HCT116 (cell line): ENCODE results near the gene CASTOR1. TPM values are rescaled to one million over a fixed set of nuclear protein-coding genes. Genes with fewer than 3 reads are reported as not detected.

ENCODE experiments used
- ATAC-seq: fragments of 200-7000 bp; cut with Tn5 transposase; 2 replicates; pipeline ENCODE4 v1.9.1; 2020; ENCODE audit warnings: mild to moderate bottlenecking, moderate library complexity
- BruUV-seq: library from RNA; stranded (reverse); fragments of 400-500 nt; replicated peaks from 2 replicates; lab custom pipeline; 2021; lab: Mats Ljungman, UMichigan
- CTCF ChIA-PET: fragments of 300-600 bp; sonication (Branson Sonifier 250); formaldehyde crosslinking; loops from one replicate; lab custom pipeline; 2021; ENCODE audit warnings: antibody characterized with exemption; lab: Charles Lee
- POLR2A ChIA-PET: fragments of 300-600, 350-600 bp; sonication (Branson Sonifier 250); formaldehyde crosslinking; loops from one replicate; lab custom pipeline; 2021; ENCODE audit warnings: antibody characterized with exemption; lab: Charles Lee
- RAD21 ChIA-PET, 2 experiments: fragments of 300-600 bp; sonication (Branson Sonifier 250); formaldehyde crosslinking; loops; one replicate each; lab custom pipeline; 2023; ENCODE audit warnings: low total read pairs in 2 of 2; ENCODE audit not compliant: uncharacterized antibody in 2 of 2, unreplicated experiment in 2 of 2, low non-redundant PET in 1 of 2; lab: Charles Lee
- DNase-seq: peaks from one replicate; pipeline ENCODE4 v3.0.0-alpha.2; 2010; ENCODE audit warnings: low read depth, low spot score
- H2AFZ ChIP-seq: fragments of 200-600 bp; shearing (Covaris generic), sonication (generic); 2 replicates; pipeline ENCODE4 v1.6.1; 2017; ENCODE audit warnings: low read depth, mixed run types, mixed read lengths, antibody characterized with exemption, low read length; ENCODE audit not compliant: poor library complexity, severe bottlenecking
- H3K27ac ChIP-seq: 2 replicates; pipeline ENCODE4 v1.5.1; 2012; ENCODE audit warnings: low read depth, low read length
- H3K27me3 ChIP-seq: fragments of 200-600 bp; sonication (generic); 2 replicates; pipeline ENCODE4 v1.6.1; 2016; ENCODE audit warnings: mixed run types, low read length, mixed read lengths; ENCODE audit not compliant: insufficient read depth
- H3K36me3 ChIP-seq, 2 experiments: fragments of 200-500 bp in 1 of 2; fragments of 200-600 bp in 1 of 2; sonication (Bioruptor generic) in 1 of 2; sonication (generic) in 1 of 2; 2 replicates each; pipeline versions ENCODE4 v1.5.1 to v1.6.1; 2014 to 2016; ENCODE audit warnings: low read length in 2 of 2, inconsistent platforms in 1 of 2, mixed read lengths in 1 of 2, mixed run types in 1 of 2; ENCODE audit not compliant: insufficient read depth in 2 of 2, control insufficient read depth in 1 of 2
- H3K4me1 ChIP-seq, 2 experiments: fragments of 200-600 bp in 1 of 2; sonication (generic) in 1 of 2; 2 replicates each; pipeline versions ENCODE4 v1.5.1 to v1.6.1; 2012 to 2017; ENCODE audit warnings: low read length in 2 of 2, inconsistent platforms in 1 of 2, mild to moderate bottlenecking in 1 of 2, mixed read lengths in 1 of 2, mixed run types in 1 of 2, moderate library complexity in 1 of 2; ENCODE audit not compliant: insufficient read depth in 2 of 2, control insufficient read depth in 1 of 2
- H3K4me2 ChIP-seq: fragments of 200-600 bp; sonication (generic); 2 replicates; pipeline ENCODE4 v1.6.1; 2017; ENCODE audit warnings: mixed run types, low read length, mixed read lengths
- H3K4me3 ChIP-seq, 2 experiments: fragments of 200-600 bp in 1 of 2; sonication (generic) in 1 of 2; replicated peaks in 1 of 2; 2 replicates each; pipeline ENCODE4 v1.5.1; 2011 to 2016; ENCODE audit warnings: low read length in 2 of 2, control low read depth in 1 of 2, low read depth in 1 of 2, mild to moderate bottlenecking in 1 of 2, mixed read lengths in 1 of 2, mixed run types in 1 of 2
- H3K79me2 ChIP-seq: fragments of 200-600 bp; sonication (generic); 2 replicates; pipeline ENCODE4 v1.6.1; 2017; ENCODE audit warnings: mild to moderate bottlenecking, mixed run types, low read length, moderate library complexity, mixed read lengths; ENCODE audit not compliant: insufficient read depth
- H3K9ac ChIP-seq: fragments of 200-600 bp; sonication (generic); 2 replicates; pipeline ENCODE4 v1.6.1; 2016; ENCODE audit warnings: low read length, mixed read lengths
- H3K9me2 ChIP-seq: fragments of 200-600 bp; sonication (generic), shearing (Covaris generic); 2 replicates; pipeline ENCODE4 v1.6.1; 2017; ENCODE audit warnings: mixed run types, mild to moderate bottlenecking, moderate library complexity; ENCODE audit not compliant: insufficient read depth
- H3K9me3 ChIP-seq, 2 experiments: fragments of 200-500 bp in 1 of 2; fragments of 200-600 bp in 1 of 2; sonication (Bioruptor generic) in 1 of 2; sonication (generic) in 1 of 2; 2 replicates each; pipeline ENCODE4 v1.6.1; 2014 to 2017; ENCODE audit warnings: low read length in 2 of 2, mixed read lengths in 2 of 2, inconsistent platforms in 1 of 2, low read depth in 1 of 2, mild to moderate bottlenecking in 1 of 2, mixed run types in 1 of 2, moderate library complexity in 1 of 2; ENCODE audit not compliant: control insufficient read depth in 1 of 2, insufficient read depth in 1 of 2
- H4K20me1 ChIP-seq: fragments of 200-600 bp; sonication (generic), shearing (Covaris generic); 2 replicates; pipeline ENCODE4 v1.6.1; 2017; ENCODE audit warnings: mixed run types, mild to moderate bottlenecking, moderate library complexity; ENCODE audit not compliant: insufficient read depth
- ATF3 ChIP-seq: IDR thresholded peaks from 2 replicates; pipeline ENCODE4 v1.6.1; 2012
- CTCF ChIP-seq, 3 experiments: fragments of 200-600 bp in 1 of 3; sonication (generic) in 1 of 3; IDR thresholded peaks in 2 of 3; conservative IDR thresholded peaks in 1 of 3; 2 replicates each; pipeline ENCODE4 v1.5.1; 2012 to 2017; ENCODE audit warnings: low read depth in 2 of 3, low read length in 2 of 3, antibody characterized with exemption in 1 of 3, borderline replicate concordance in 1 of 3, control low read depth in 1 of 3, mild to moderate bottlenecking in 1 of 3, mixed read lengths in 1 of 3, mixed run types in 1 of 3, moderate library complexity in 1 of 3; ENCODE audit not compliant: insufficient read depth in 1 of 3
- FOSL1 ChIP-seq: IDR thresholded peaks from 2 replicates; pipeline ENCODE4 v1.6.1; 2012; ENCODE audit warnings: low read depth
- MAX ChIP-seq: IDR thresholded peaks from 2 replicates; pipeline ENCODE4 v1.6.1; 2012
- POLR2A ChIP-seq: IDR thresholded peaks from 2 replicates; pipeline ENCODE4 v1.7.0; 2011; ENCODE audit warnings: borderline replicate concordance; ENCODE audit not compliant: insufficient read depth, insufficient read length; ENCODE audit errors: extremely low read depth
- YY1 ChIP-seq: IDR thresholded peaks from 2 replicates; pipeline ENCODE4 v1.6.1; 2011; ENCODE audit warnings: low read length, low read depth, moderate library complexity, mild to moderate bottlenecking; ENCODE audit not compliant: insufficient replicate concordance; ENCODE audit errors: extremely low read depth
- ZFX ChIP-seq: fragments of 450-650 bp; IDR thresholded peaks from 2 replicates; pipeline ENCODE4 v1.6.1; 2017
- intact Hi-C: fragments of 100-400 bp; cut with micrococcal nuclease; formaldehyde crosslinking; loops from 2 replicates; pipeline ENCODE4 v1.10.0; 2022
- total RNA-seq: library from RNA; stranded (reverse); gene quantifications from one replicate; pipeline ENCODE4 v1.2.1, GENCODE V29; 2021; ENCODE audit not compliant: unreplicated experiment

Gene CASTOR1
- total RNA-seq, 1 experiment from 2014 or later, result 6.5 TPM

- Histone ChIP-seq H3K79me2 (no peaks in the 10 kb centered on the region), H2AFZ (no peak overlapping the region), H4K20me1 (no peaks in the 10 kb centered on the region), H3K27me3 (no peaks in the 10 kb centered on the region), H3K4me2 (no peak overlapping the region), H3K9me2 (no peaks in the 10 kb centered on the region), H3K27ac (no peak overlapping the region), H3K4me1 (peaks cover 6 to 26% of the 10 kb centered on the region in 2 experiments; a peak in 3 of 4 replicates), H3K36me3 (no peaks in the 10 kb centered on the region), H3K4me3 (no peak overlapping the region), H3K9me3 (no peaks in the 10 kb centered on the region), H3K9ac (no peak overlapping the region)
- TF ChIP-seq POLR2A (no peak), FOSL1 (no peak), CTCF (IDR thresholded peaks at IDR 0.05 in 2 of 3, conservative IDR thresholded peaks at IDR 0.05 in 1 of 3; ENCODE audit: borderline replicate concordance in 1 of 3, insufficient read depth in 1 of 3, low read depth in 2 of 3, low read length in 2 of 3) (no peak), MAX (no peak)
- CTCF ChIA-PET, result no interaction called here
- DNase-seq (no peak), ATAC-seq (no peak)
- intact Hi-C loops, result no loop called here
- no TSS peak for BruUV-seq
- RAD21 ChIA-PET, result interaction anchor here in 1 of 2 experiments (0.7 kb wide), 1 partner anchor 10 kb away, joined by 3 read pairs; no protein-coding TSS in a partner anchor
- POLR2A ChIA-PET, result no interaction called here
These were observed 6.7 kb downstream of the CASTOR1 start for GRCh38 chr22:30282616-30283046.

GRCh38 chr22:30280505-30280904 is 8.8 kb downstream of the CASTOR1 start:
- H2AFZ ChIP-seq, result no peak overlapping the region
- H4K20me1 ChIP-seq, result no peaks in the 10 kb centered on the region
- RAD21 ChIA-PET, result interaction anchor here in 1 of 2 experiments (0.6 kb wide), 1 partner anchor 42 kb away, joined by 5 read pairs; no protein-coding TSS in a partner anchor
- intact Hi-C loops, result no loop called here
- no TSS peak for BruUV-seq
- H3K9me3 ChIP-seq, result no peaks in the 10 kb centered on the region
- H3K79me2 ChIP-seq, result no peaks in the 10 kb centered on the region
- no peaks in the 10 kb centered on the region for H3K36me3 ChIP-seq
- POLR2A ChIA-PET, result interaction anchor here (0.6 kb wide), 1 partner anchor 661 kb away, joined by 3 read pairs; no protein-coding TSS in a partner anchor
- H3K9me2 ChIP-seq, result no peaks in the 10 kb centered on the region
- no peak overlapping the region for H3K9ac ChIP-seq
- H3K27ac ChIP-seq, result no peak overlapping the region
- no peak overlapping the region for H3K4me2 ChIP-seq
- no peak overlapping the region for H3K4me3 ChIP-seq
- no peaks in the 10 kb centered on the region for H3K27me3 ChIP-seq
- DNase-seq, result no peak
- peaks cover 5 to 21% of the 10 kb centered on the region in 2 experiments; a peak in 3 of 4 replicates for H3K4me1 ChIP-seq
- no peak for TF ChIP-seq ZFX
- TF ChIP-seq ATF3, result no peak
- no peak for TF ChIP-seq YY1
- no peak for ATAC-seq
- CTCF ChIA-PET, result interaction anchor here (0.9 kb wide), 1 partner anchor 17 kb away, joined by 3 read pairs; no protein-coding TSS in a partner anchor
